Transverse colon (tissue), 4 donors: ENCODE results near the gene ELFN1. TPM values are rescaled to one million over a fixed set of nuclear protein-coding genes. Genes with fewer than 3 reads are reported as not detected.

Experiments used
- DNase-seq: peaks from one replicate; pipeline ENCODE4 v3.0.0-alpha.2; 2019
- H3K27ac ChIP-seq, 4 donors: fragments of 200-600 bp; sonication (generic); 2 replicates each; pipeline ENCODE4 v1.5.1; 2016 to 2018; ENCODE audit warnings: inconsistent platforms in 4 of 4
- H3K27me3 ChIP-seq: fragments of 200-600 bp; sonication (generic); 2 replicates; pipeline ENCODE4 v1.5.1; 2017; ENCODE audit warnings: inconsistent platforms
- H3K36me3 ChIP-seq, 4 donors: fragments of 200-600 bp; sonication (generic); 2 replicates each; pipeline ENCODE4 v1.5.1; 2017 to 2019; ENCODE audit warnings: inconsistent platforms in 4 of 4
- H3K4me1 ChIP-seq, 4 donors: fragments of 200-600 bp; sonication (generic); 2 replicates each; pipeline ENCODE4 v1.5.1; 2017 to 2020; ENCODE audit warnings: inconsistent platforms in 4 of 4
- H3K4me3 ChIP-seq, 4 donors: fragments of 200-600 bp; sonication (generic); 1 replicate in 1 of 4; 2 replicates in 3 of 4; pipeline versions ENCODE4 v1.5.1 to v1.6.1; 2017 to 2019; ENCODE audit warnings: inconsistent platforms in 4 of 4
- H3K9me3 ChIP-seq, 2 donors: fragments of 200-600 bp; sonication (generic); 2 replicates each; pipeline ENCODE4 v1.5.1; 2017 to 2019; ENCODE audit warnings: inconsistent platforms in 2 of 2
- EP300 ChIP-seq: sonication (generic); formaldehyde crosslinking; IDR thresholded peaks from one replicate; pipeline ENCODE4 v1.6.1; 2017; ENCODE audit warnings: antibody characterized with exemption, low read depth
- POLR2A ChIP-seq: fragments of 450-650 bp; IDR thresholded peaks from one replicate; pipeline ENCODE4 v1.6.1; 2016; ENCODE audit warnings: antibody characterized with exemption, mild to moderate bottlenecking, moderate library complexity
- POLR2AphosphoS5 ChIP-seq, 3 donors: sonication (generic); formaldehyde crosslinking; IDR thresholded peaks; one replicate each; pipeline ENCODE4 v1.6.1; 2016; ENCODE audit warnings: antibody characterized with exemption in 3 of 3
- WGBS, 2 donors: methylation state at CpG; one replicate each; pipeline ENCODE4 v1.1.5; 2018; ENCODE audit warnings: low coverage in 1 of 2; 5-methylcytosine and 5-hydroxymethylcytosine counted together
- in situ Hi-C, 4 donors: fragments of 200-750 bp; cut with MboI; loops; one replicate each; pipeline versions ENCODE4 v1.15.0 to v1.15.1; 2017; ENCODE audit warnings: low sequenced_read_pairs in 3 of 4, low pct_ligation_motif_present in 1 of 4, low pct_unique_long_range_greater_than_20kb in 1 of 4
- intact Hi-C: fragments of 100-400 bp; cut with DNase I; formaldehyde crosslinking; loops from one replicate; pipeline ENCODE4 v1.15.1; 2023; ENCODE audit warnings: low total_unique reads
- total RNA-seq, 4 donors: library from RNA; depleted of rRNA; stranded (reverse); fragments of >200 nt; gene quantifications; one replicate each; pipeline ENCODE4 v1.1.0, GENCODE V29; 2016
- TF ChIP-seq, protein P1 (sequence below), 5 experiments: fragments of 200-600 bp in 3 of 5; fragments of 450-650 bp in 2 of 5; sonication (generic) in 3 of 5; IDR thresholded peaks; 1 replicate in 2 of 5; 2 replicates in 3 of 5; pipeline ENCODE4 v1.5.1; 2016 to 2017; ENCODE audit warnings: antibody characterized with exemption in 5 of 5, inconsistent platforms in 3 of 5, mild to moderate bottlenecking in 2 of 5, moderate library complexity in 1 of 5

Gene ELFN1
- total RNA-seq, 4 donors from 2014 or later, result 0.14 to 0.60 (median 0.32) TPM; not detected in 1

GRCh38 chr7:1643270-1644092 is 26.6 kb upstream of the ELFN1 start:
- in situ Hi-C loops, result no loop called here
- Histone ChIP-seq H3K27ac (no peak overlapping the region), H3K4me3 (no peak overlapping the region), H3K4me1 (no peaks in the 10 kb centered on the region), H3K36me3 (no peaks in the 10 kb centered on the region), H3K9me3 (no peaks in the 10 kb centered on the region), H3K27me3 (peaks cover 26% of the 10 kb centered on the region)
- TF ChIP-seq POLR2AphosphoS5 (IDR thresholded peaks at IDR 0.05) (no peak), POLR2A (no peak), EP300 (no peak)
- TF ChIP-seq, protein P1, sequence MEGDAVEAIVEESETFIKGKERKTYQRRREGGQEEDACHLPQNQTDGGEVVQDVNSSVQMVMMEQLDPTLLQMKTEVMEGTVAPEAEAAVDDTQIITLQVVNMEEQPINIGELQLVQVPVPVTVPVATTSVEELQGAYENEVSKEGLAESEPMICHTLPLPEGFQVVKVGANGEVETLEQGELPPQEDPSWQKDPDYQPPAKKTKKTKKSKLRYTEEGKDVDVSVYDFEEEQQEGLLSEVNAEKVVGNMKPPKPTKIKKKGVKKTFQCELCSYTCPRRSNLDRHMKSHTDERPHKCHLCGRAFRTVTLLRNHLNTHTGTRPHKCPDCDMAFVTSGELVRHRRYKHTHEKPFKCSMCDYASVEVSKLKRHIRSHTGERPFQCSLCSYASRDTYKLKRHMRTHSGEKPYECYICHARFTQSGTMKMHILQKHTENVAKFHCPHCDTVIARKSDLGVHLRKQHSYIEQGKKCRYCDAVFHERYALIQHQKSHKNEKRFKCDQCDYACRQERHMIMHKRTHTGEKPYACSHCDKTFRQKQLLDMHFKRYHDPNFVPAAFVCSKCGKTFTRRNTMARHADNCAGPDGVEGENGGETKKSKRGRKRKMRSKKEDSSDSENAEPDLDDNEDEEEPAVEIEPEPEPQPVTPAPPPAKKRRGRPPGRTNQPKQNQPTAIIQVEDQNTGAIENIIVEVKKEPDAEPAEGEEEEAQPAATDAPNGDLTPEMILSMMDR (IDR thresholded peaks at IDR 0.05), result no peak
- DNase-seq, result no peak
- intact Hi-C loops, result no loop called here
- 84% methylated on average over 11 of the region's 11 CpGs; no CpG with 5 or more reads in 1 of the 2 donors for WGBS, 2 donors

DNA sequence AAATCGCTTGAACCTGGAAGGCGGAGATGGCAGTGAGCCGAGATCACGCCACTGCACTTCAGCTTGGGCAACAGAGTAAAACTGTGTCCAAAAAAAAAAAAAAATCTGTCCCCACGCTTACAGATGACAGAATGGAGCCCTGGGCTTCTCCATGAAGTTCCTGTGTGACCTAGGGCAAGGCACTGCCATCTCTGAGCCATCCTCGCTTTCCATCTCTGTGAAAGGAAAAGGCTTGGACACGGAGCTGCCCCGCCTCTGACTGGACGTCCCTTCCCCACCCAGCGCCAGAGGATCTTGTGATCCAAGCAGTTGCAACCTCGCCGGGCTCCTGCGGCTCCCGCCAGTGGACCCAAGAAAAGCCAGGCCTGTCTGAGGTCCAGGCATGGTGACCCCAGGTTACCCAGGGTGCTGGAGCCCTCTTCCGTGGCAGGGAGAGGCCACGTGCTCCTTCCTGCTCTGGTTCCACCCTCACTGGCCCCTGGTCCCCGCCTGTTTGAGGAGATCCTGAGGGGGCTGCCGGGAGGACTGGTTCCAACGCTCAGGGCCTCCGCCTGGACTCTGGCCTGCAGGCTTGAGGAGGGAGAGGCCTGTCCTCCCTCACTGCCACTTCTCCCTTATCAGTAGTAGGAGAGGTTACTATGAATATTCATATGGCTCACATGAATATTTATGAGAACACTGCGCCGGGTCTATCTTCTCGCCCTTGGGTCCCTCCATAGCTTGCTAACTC is 25.6 kb upstream of the ELFN1 start:
- no peak overlapping the region for H3K4me3 ChIP-seq
- H3K27ac ChIP-seq, result no peak overlapping the region
- H3K4me1 ChIP-seq, result no peaks in the 10 kb centered on the region
- intact Hi-C loops (no loop called here), in situ Hi-C loops (no loop called here)
- no peaks in the 10 kb centered on the region for H3K36me3 ChIP-seq
- no peak for DNase-seq
- no peaks in the 10 kb centered on the region for H3K9me3 ChIP-seq
- TF ChIP-seq POLR2A, result no peak
- TF ChIP-seq, protein P1 (IDR thresholded peaks at IDR 0.05), result no peak
- TF ChIP-seq POLR2AphosphoS5 (IDR thresholded peaks at IDR 0.05), result no peak
- no peak for TF ChIP-seq EP300
- peaks cover 32% of the 10 kb centered on the region for H3K27me3 ChIP-seq
- whole genome bisulfite sequencing, 2 donors, result 47 to 83% methylated on average over 3 to 23 of the region's 23 CpGs

DNA sequence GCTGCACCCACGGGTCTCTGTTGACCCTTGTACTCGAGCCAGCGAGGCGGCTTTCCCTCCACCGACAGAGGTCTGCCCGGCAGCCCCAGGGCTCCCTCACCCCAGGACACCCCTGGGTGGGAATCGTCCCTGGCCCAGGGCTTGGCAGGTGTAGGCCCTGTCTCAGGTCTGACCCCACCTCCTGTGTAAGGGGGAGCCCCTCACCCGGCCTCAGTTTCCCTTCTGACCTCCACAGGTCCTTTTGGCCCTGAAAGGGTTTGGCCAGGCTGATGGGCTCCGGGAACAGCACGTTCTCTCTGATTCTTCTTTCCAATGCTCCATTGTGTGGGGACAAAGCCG is 25.0 kb upstream of the ELFN1 start:
- Histone ChIP-seq H3K4me1 (no peaks in the 10 kb centered on the region), H3K27ac (no peak overlapping the region), H3K4me3 (no peak overlapping the region), H3K36me3 (no peaks in the 10 kb centered on the region), H3K27me3 (peaks cover 32% of the 10 kb centered on the region), H3K9me3 (no peaks in the 10 kb centered on the region)
- TF ChIP-seq, protein P1 (IDR thresholded peaks at IDR 0.05), result no peak
- TF ChIP-seq POLR2A, result no peak
- no peak for TF ChIP-seq EP300
- TF ChIP-seq POLR2AphosphoS5 (IDR thresholded peaks at IDR 0.05), result no peak
- in situ Hi-C loops, result no loop called here
- 73% methylated on average over 11 of the region's 11 CpGs; no CpG with 5 or more reads in 1 of the 2 donors for WGBS, 2 donors
- intact Hi-C loops, result no loop called here
- no peak for DNase-seq

DNA sequence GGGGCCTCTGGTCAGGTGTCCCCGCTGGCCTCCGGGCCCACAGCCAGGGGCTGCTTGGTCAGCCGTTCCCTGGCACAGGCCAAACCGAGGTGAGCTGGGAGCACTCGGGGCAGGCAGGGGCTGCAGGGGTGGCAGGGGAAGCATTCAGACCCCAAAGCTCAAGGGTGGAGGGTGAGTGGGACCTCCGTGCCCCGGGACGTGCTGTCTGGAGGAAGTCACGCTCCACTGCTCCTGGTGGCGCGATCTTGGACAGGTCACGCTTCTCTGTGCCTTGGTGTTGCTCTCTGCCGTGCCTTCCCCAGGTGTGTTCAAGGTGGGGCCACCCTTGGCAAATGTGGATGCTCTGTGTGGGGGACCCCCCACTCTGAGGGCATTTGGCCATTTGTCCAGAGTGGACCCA is 24.6 kb upstream of the ELFN1 start:
- in situ Hi-C loops, result no loop called here
- Histone ChIP-seq H3K4me3 (no peak overlapping the region), H3K27me3 (peaks cover 33% of the 10 kb centered on the region), H3K36me3 (no peaks in the 10 kb centered on the region), H3K27ac (no peak overlapping the region), H3K9me3 (no peaks in the 10 kb centered on the region), H3K4me1 (no peaks in the 10 kb centered on the region)
- TF ChIP-seq EP300 (no peak), POLR2AphosphoS5 (IDR thresholded peaks at IDR 0.05) (no peak), POLR2A (no peak)
- TF ChIP-seq, protein P1 (IDR thresholded peaks at IDR 0.05), result no peak
- WGBS, 2 donors, result 80% methylated on average over 13 of the region's 13 CpGs; no CpG with 5 or more reads in 1 of the 2 donors
- intact Hi-C loops, result no loop called here
- no peak for DNase-seq
